CD4-positive, CD25-positive, alpha-beta regulatory T cell (primary cell): ENCODE results near the gene ATAD5. TPM values are rescaled to one million over a fixed set of nuclear protein-coding genes. Genes with fewer than 3 reads are reported as not detected.

Source experiments
- ATAC-seq, 2 donors: fragments of 150-1000 bp; cut with Tn5 transposase; one replicate each; pipeline ENCODE4 v1.10.0; 2021; ENCODE audit warnings: low read depth in 2 of 2, moderate number of reproducible peaks in 2 of 2, moderate library complexity in 1 of 2
- DNase-seq, 3 donors: peaks; one replicate each; pipeline versions ENCODE4 v3.0.0 to v3.0.0-alpha.2; 2012 to 2022; ENCODE audit warnings: mixed read lengths in 1 of 3
- H3K27ac ChIP-seq: one replicate; pipeline ENCODE4 v1.7.0; 2013; ENCODE audit warnings: mild to moderate bottlenecking, low read length; ENCODE audit not compliant: insufficient read depth, poor library complexity, severe bottlenecking
- H3K27me3 ChIP-seq: one replicate; pipeline ENCODE4 v1.7.0; 2013; ENCODE audit warnings: low read length; ENCODE audit not compliant: control insufficient read depth, insufficient read depth
- H3K36me3 ChIP-seq: one replicate; pipeline ENCODE4 v1.7.0; 2013; ENCODE audit warnings: mild to moderate bottlenecking, low read length, moderate library complexity; ENCODE audit not compliant: control insufficient read depth, insufficient read depth
- H3K4me1 ChIP-seq: 2 replicates; pipeline ENCODE4 v1.7.0; 2013; ENCODE audit warnings: mild to moderate bottlenecking, low read length; ENCODE audit not compliant: insufficient read depth, control insufficient read depth, poor library complexity, severe bottlenecking
- H3K4me3 ChIP-seq: one replicate; pipeline ENCODE4 v1.7.0; 2013; ENCODE audit warnings: low read depth, mild to moderate bottlenecking, low read length, moderate library complexity
- H3K9me3 ChIP-seq, 2 experiments: 1 replicate in 1 of 2; 2 replicates in 1 of 2; pipeline ENCODE4 v1.7.0; 2013; ENCODE audit warnings: low read length in 2 of 2, mild to moderate bottlenecking in 1 of 2, moderate library complexity in 1 of 2; ENCODE audit not compliant: control insufficient read depth in 2 of 2
- H3K27ac Mint-ChIP-seq, 3 donors: one replicate each; pipeline ENCODE4 v1.8.0; 2020 to 2022; ENCODE audit warnings: mild to moderate bottlenecking in 3 of 3, mixed read lengths in 3 of 3, moderate library complexity in 2 of 3
- H3K27me3 Mint-ChIP-seq: one replicate; pipeline ENCODE4 v1.8.0; 2022; ENCODE audit warnings: mild to moderate bottlenecking, mixed read lengths
- H3K36me3 Mint-ChIP-seq: one replicate; pipeline ENCODE4 v1.8.0; 2020; ENCODE audit warnings: mixed read lengths
- H3K4me1 Mint-ChIP-seq, 4 donors: one replicate each; pipeline ENCODE4 v1.8.0; 2020 to 2022; ENCODE audit warnings: mixed read lengths in 4 of 4, mild to moderate bottlenecking in 1 of 4
- H3K4me3 Mint-ChIP-seq, 4 donors: one replicate each; pipeline ENCODE4 v1.8.0; 2020 to 2022; ENCODE audit warnings: mild to moderate bottlenecking in 4 of 4, mixed read lengths in 4 of 4, moderate library complexity in 3 of 4
- H3K9me3 Mint-ChIP-seq, 7 donors: one replicate each; pipeline ENCODE4 v1.8.0; 2020 to 2022; ENCODE audit warnings: mixed read lengths in 7 of 7, mild to moderate bottlenecking in 3 of 7, moderate library complexity in 2 of 7
- polyA plus RNA-seq, 4 donors: library from polyadenylated mRNA; unstranded; fragments of 300-500 nt; fragmentation: Illumina TruSeq; gene quantifications; one replicate each; pipeline ENCODE4 v1.2.3, GENCODE V29; 2021
- total RNA-seq: library from RNA; stranded (reverse); gene quantifications from one replicate; pipeline ENCODE4 v1.2.3, GENCODE V29; 2022

The ATAD5 gene
- total RNA-seq (5.7 TPM), polyA plus RNA-seq (1 to 10 TPM in 3 of 4 donors, under 1 TPM in 1; 0.72 to 1.5 (median 1.2) TPM)

- no peaks in the 10 kb centered on the region for H3K36me3 ChIP-seq
Measured at GRCh38 chr17:30831663-30832437, at the start of gene ATAD5. Gene ATAD5, plus strand, starts transcription at chr17:30831966. Its CDS starts 382 bp downstream, at chr17:30832348.

DNA sequence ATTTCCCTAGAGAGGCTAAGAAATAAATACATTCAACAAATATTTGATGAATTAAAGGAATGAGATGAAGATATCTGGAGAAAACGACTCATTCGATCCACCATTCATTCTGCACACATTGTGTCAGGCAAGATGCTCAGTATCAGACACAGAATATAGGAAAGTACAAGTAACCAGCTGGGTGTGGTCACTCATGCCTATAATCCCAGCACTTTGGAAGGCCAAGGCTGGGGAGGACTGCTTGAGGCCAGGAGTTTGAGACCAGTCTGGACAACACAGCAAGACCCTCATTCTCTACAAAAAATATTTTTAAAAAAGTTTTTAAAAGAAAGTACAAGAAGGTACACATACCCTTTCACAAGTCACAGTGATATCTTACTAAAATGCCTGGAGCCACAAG lies 49.6 kb upstream of the ATAD5 start:
- peaks cover 51% of the 10 kb centered on the region for H3K36me3 ChIP-seq
- no peak for ATAC-seq

More at GRCh38 chr17:30831663-30832437, at the start of gene ATAD5:
- no peaks in the 10 kb centered on the region for H3K9me3 ChIP-seq
- Mint-ChIP-seq H3K9me3 (no peaks in the 10 kb centered on the region), H3K4me1 (peaks cover 13 to 36% (median 22%) of the 10 kb centered on the region in 4 donors), H3K4me3 (peak within 1 kb of the TSS; percentile 92 to 99 (median 99)), H3K27ac (peak within 1 kb of the TSS; percentile 76 to 98 (median 96)), H3K27me3 (peaks cover 6% of the 10 kb centered on the region), H3K36me3 (no peaks in the 10 kb centered on the region)
- DNase-seq = peak; percentile 84 to 94 (median 87)
- H3K27ac ChIP-seq = peak within 1 kb of the TSS; percentile 49
- peak; percentile 93 to 95 for ATAC-seq
- peak within 1 kb of the TSS; percentile 91 for H3K4me3 ChIP-seq
- peaks cover 10% of the 10 kb centered on the region for H3K4me1 ChIP-seq
- H3K27me3 ChIP-seq = no peaks in the 10 kb centered on the region

GRCh38 chr17:30788918-30789317 lies 42.8 kb upstream of the ATAD5 start:
- no peak for DNase-seq
- Histone ChIP-seq H3K9me3 (no peaks in the 10 kb centered on the region), H3K4me1 (peaks cover 13% of the 10 kb centered on the region), H3K36me3 (peaks cover 70% of the 10 kb centered on the region), H3K27ac (peak overlapping the region; percentile 68), H3K27me3 (no peaks in the 10 kb centered on the region), H3K4me3 (no peak overlapping the region)
- Mint-ChIP-seq H3K27me3 (no peaks in the 10 kb centered on the region), H3K9me3 (no peaks in the 10 kb centered on the region), H3K4me3 (peak overlapping the region in 1 of 4 donors; percentile 23), H3K27ac (peak overlapping the region in 2 of 3 donors; percentile 86 to 95), H3K36me3 (peaks cover 41% of the 10 kb centered on the region), H3K4me1 (peaks cover 11 to 25% (median 16%) of the 10 kb centered on the region in 4 donors)
- ATAC-seq = no peak

More for the DNA sequence above, 49.6 kb upstream of the ATAD5 start:
- Histone ChIP-seq H3K4me3 (no peak overlapping the region), H3K4me1 (no peaks in the 10 kb centered on the region), H3K27me3 (no peaks in the 10 kb centered on the region), H3K9me3 (no peaks in the 10 kb centered on the region), H3K27ac (peak overlapping the region; percentile 23)
- no peak overlapping the region for H3K4me3 Mint-ChIP-seq
- no peaks in the 10 kb centered on the region for H3K9me3 Mint-ChIP-seq
- H3K27me3 Mint-ChIP-seq = no peaks in the 10 kb centered on the region
- peaks cover 0 to 15% (median 13%) of the 10 kb centered on the region in 4 donors for H3K4me1 Mint-ChIP-seq
- H3K36me3 Mint-ChIP-seq = peaks cover 22% of the 10 kb centered on the region
- H3K27ac Mint-ChIP-seq = peak overlapping the region in 2 of 3 donors; percentile 51 to 56
- DNase-seq = no peak

DNA sequence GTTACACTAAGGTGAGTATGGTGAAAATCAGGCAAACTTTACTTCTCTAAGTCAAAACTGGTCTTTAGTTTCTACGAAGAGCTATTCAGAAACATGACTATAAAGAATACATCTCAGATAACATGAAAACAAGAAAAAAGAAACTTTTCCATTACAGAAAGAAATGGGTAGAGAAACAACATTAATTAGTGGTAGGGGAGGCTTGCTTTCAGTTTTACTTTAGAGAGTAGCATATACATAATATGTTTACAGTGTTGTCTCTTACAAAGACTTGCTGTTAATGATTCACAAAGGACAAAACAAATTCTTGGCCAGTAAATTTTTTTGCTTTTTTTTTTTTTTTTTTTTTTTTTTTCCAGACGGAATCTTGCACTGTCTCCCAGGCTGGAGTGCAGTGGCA lies 41.5 kb upstream of the ATAD5 start:
- H3K36me3 ChIP-seq = peaks cover 76% of the 10 kb centered on the region
- Mint-ChIP-seq H3K9me3 (no peaks in the 10 kb centered on the region), H3K4me3 (peak overlapping the region; percentile 42 to 75 (median 50))

DNA sequence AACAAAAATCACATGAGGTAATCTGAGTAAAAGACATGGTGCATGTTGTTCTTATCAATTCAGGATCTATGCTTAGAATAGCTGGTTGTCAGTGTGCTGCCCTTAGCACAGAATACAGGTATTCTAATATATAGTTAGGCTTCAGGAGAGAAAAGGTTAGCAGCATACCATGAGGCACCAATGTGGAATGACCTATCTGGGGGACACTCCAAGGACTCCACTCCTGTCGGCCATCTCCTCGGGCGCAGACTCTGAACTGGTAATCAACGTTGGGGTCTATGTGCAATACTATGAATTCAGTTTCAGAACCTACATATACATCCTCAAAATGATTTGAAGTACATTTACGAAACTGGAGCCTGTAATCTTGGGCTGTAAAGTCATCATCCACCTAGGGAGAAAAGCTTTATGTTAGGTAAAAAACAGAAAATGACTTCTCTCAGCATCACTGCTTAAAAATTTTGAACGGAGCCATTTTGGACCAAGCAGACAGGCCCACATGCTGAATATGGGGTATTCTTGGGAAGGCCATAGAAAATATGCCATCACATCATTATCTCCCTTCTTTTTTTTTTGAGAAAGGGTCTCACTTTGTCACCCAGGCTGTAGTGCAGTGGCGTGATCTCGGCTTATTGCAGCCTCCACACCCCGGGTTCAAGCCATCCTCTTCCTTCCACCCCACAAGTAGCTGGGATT lies 38.3 kb upstream of the ATAD5 start:
- Mint-ChIP-seq H3K4me1 (peaks cover 17 to 46% (median 28%) of the 10 kb centered on the region in 4 donors), H3K36me3 (peaks cover 53% of the 10 kb centered on the region), H3K9me3 (no peaks in the 10 kb centered on the region), H3K27ac (peak overlapping the region in 2 of 3 donors; percentile 79 to 83), H3K27me3 (no peaks in the 10 kb centered on the region), H3K4me3 (no peak overlapping the region)
- no peak overlapping the region for H3K4me3 ChIP-seq
- ATAC-seq (no peak), DNase-seq (no peak)
- H3K27me3 ChIP-seq = no peaks in the 10 kb centered on the region
- H3K36me3 ChIP-seq = peaks cover 81% of the 10 kb centered on the region
- H3K4me1 ChIP-seq = peaks cover 13% of the 10 kb centered on the region
- no peak overlapping the region for H3K27ac ChIP-seq
- H3K9me3 ChIP-seq = no peaks in the 10 kb centered on the region

More for the DNA sequence above, 41.5 kb upstream of the ATAD5 start:
- H3K4me1 ChIP-seq = peaks cover 13% of the 10 kb centered on the region
- H3K27ac Mint-ChIP-seq = peak overlapping the region; percentile 86 to 95 (median 89)
- peak overlapping the region; percentile 55 for H3K4me3 ChIP-seq
- H3K4me1 Mint-ChIP-seq = peaks cover 11 to 35% (median 18%) of the 10 kb centered on the region in 4 donors
- H3K36me3 Mint-ChIP-seq = peaks cover 43% of the 10 kb centered on the region
- no peaks in the 10 kb centered on the region for H3K27me3 Mint-ChIP-seq
- ATAC-seq (peak; percentile 40 to 53), DNase-seq (peak in 2 of 3 donors; percentile 20 to 58)
- H3K27ac ChIP-seq = peak overlapping the region; percentile 68
- H3K27me3 ChIP-seq = no peaks in the 10 kb centered on the region
- H3K9me3 ChIP-seq = no peaks in the 10 kb centered on the region

GRCh38 chr17:30794372-30794771 lies 37.4 kb upstream of the ATAD5 start:
- Mint-ChIP-seq H3K9me3 (no peaks in the 10 kb centered on the region), H3K4me1 (peaks cover 17 to 41% (median 25%) of the 10 kb centered on the region in 4 donors), H3K27ac (peak overlapping the region in 2 of 3 donors; percentile 79 to 83), H3K27me3 (no peaks in the 10 kb centered on the region), H3K36me3 (peaks cover 46% of the 10 kb centered on the region), H3K4me3 (no peak overlapping the region)
- ATAC-seq = no peak
- Histone ChIP-seq H3K36me3 (peaks cover 82% of the 10 kb centered on the region), H3K27me3 (no peaks in the 10 kb centered on the region), H3K4me1 (peaks cover 12% of the 10 kb centered on the region), H3K9me3 (no peaks in the 10 kb centered on the region), H3K27ac (no peak overlapping the region), H3K4me3 (no peak overlapping the region)
- no peak for DNase-seq

DNA sequence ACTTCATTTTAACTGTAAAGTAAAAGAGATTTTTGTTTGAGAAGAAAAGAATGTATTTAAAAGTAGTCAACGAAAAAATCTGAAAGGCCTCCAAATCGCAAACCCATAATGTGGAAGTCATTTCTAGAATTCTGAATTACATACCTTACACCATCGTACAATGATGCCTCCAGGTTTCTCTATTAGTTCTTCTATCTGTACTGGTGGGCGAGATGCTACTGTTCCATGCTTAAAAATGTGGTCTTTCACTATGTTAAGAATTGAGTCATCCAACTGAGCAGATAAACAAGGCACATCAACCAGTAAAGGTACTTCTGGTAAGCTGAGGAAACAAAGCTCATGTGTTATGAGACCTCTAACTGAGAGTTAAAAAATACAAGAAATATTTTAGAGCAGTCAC lies 35.8 kb upstream of the ATAD5 start:
- no peaks in the 10 kb centered on the region for H3K9me3 Mint-ChIP-seq
- H3K36me3 ChIP-seq = peaks cover 84% of the 10 kb centered on the region
- H3K4me3 Mint-ChIP-seq = no peak overlapping the region
- peaks cover 6 to 29% (median 23%) of the 10 kb centered on the region in 4 donors for H3K4me1 Mint-ChIP-seq
- H3K27me3 ChIP-seq = no peaks in the 10 kb centered on the region
- ATAC-seq = no peak
- no peaks in the 10 kb centered on the region for H3K4me1 ChIP-seq
- peak overlapping the region; percentile 41 for H3K27ac ChIP-seq
- no peaks in the 10 kb centered on the region for H3K27me3 Mint-ChIP-seq
- DNase-seq = peak in 1 of 3 donors; percentile 47
- H3K9me3 ChIP-seq = no peaks in the 10 kb centered on the region
- peak overlapping the region; percentile 2 to 65 (median 48) for H3K27ac Mint-ChIP-seq
- no peak overlapping the region for H3K4me3 ChIP-seq
- H3K36me3 Mint-ChIP-seq = peaks cover 49% of the 10 kb centered on the region
